Large intestine (tissue), 3 donors: ENCODE results near the gene DHX34. TPM values are rescaled to one million over a fixed set of nuclear protein-coding genes. Genes with fewer than 3 reads are reported as not detected.

ENCODE experiments used
- DNase-seq, 2 donors: peaks; one replicate each; pipeline versions ENCODE4 v3.0.0 to v3.0.0-alpha.2; 2013
- H3K27ac ChIP-seq: one replicate; pipeline ENCODE4 v1.5.1; 2013; ENCODE audit warnings: low read length
- H3K27me3 ChIP-seq: 2 replicates; pipeline ENCODE4 v1.6.1; 2013; ENCODE audit warnings: low read length; ENCODE audit not compliant: control insufficient read depth, insufficient read depth
- H3K36me3 ChIP-seq: 2 replicates; pipeline ENCODE4 v1.6.1; 2013; ENCODE audit warnings: low read length; ENCODE audit not compliant: control insufficient read depth, insufficient read depth
- H3K4me1 ChIP-seq: one replicate; pipeline ENCODE4 v1.6.1; 2013; ENCODE audit warnings: low read length; ENCODE audit not compliant: control insufficient read depth, insufficient read depth
- H3K4me3 ChIP-seq: one replicate; pipeline ENCODE4 v1.5.1; 2013; ENCODE audit warnings: low read length
- H3K9me3 ChIP-seq: one replicate; pipeline ENCODE4 v1.6.1; 2013; ENCODE audit warnings: mild to moderate bottlenecking, low read depth, low read length, moderate library complexity; ENCODE audit not compliant: control insufficient read depth
- WGBS: methylation state at CpG from one replicate; pipeline ENCODE4 v1.1.5; 2013; ENCODE audit warnings: low lambda C conversion rate; ENCODE audit not compliant: insufficient coverage; 5-methylcytosine and 5-hydroxymethylcytosine counted together
- polyA plus RNA-seq: library from polyadenylated mRNA; unstranded; fragments of 120-200 nt; gene quantifications from one replicate; pipeline ENCODE4 v1.2.1, GENCODE V29; 2013

DHX34 gene
- polyA plus RNA-seq, 1 donor, result 13.6 TPM

GRCh38 chr19:47312366-47313006 lies 36.6 kb upstream of the DHX34 start:
- Histone ChIP-seq H3K36me3 (no peaks in the 10 kb centered on the region), H3K9me3 (no peaks in the 10 kb centered on the region), H3K27ac (no peak overlapping the region), H3K4me1 (no peaks in the 10 kb centered on the region), H3K4me3 (no peak overlapping the region), H3K27me3 (peaks cover 2% of the 10 kb centered on the region)
- no CpG with 5 or more reads among the region's 5 CpGs for WGBS
- no peak for DNase-seq

DNA sequence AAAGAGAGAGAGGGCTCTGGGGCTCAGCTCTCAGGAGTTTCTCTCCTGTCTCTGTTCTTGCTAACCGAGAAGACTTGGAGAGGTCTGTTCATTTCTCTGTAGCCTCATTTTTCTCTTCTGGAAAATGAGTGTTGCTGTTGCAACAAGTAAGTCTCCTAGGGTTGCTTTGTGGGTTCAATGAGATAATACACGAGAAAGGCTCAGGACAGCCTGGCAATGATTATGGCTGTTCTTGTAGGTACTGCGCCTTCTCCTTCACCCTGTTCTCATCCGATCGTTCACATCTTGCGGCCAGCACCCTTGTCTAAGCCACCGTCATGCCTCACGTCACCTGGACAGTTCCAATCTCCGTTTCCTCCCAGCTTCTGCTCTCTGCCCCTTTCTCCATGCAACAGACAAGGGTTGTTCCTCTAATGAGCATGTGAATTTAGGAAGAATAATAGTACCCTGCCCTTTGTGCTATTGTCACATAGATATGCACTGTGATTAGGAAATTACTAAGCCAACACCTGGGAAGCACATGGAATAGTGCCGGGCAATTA lies 35.3 kb upstream of the DHX34 start:
- no peaks in the 10 kb centered on the region for H3K9me3 ChIP-seq
- no peaks in the 10 kb centered on the region for H3K36me3 ChIP-seq
- H3K4me1 ChIP-seq, result no peaks in the 10 kb centered on the region
- no peak overlapping the region for H3K27ac ChIP-seq
- 100% methylated on average over 1 of the region's 10 CpGs for WGBS
- no peak overlapping the region for H3K4me3 ChIP-seq
- peaks cover 2% of the 10 kb centered on the region for H3K27me3 ChIP-seq
- DNase-seq, result no peak

DNA sequence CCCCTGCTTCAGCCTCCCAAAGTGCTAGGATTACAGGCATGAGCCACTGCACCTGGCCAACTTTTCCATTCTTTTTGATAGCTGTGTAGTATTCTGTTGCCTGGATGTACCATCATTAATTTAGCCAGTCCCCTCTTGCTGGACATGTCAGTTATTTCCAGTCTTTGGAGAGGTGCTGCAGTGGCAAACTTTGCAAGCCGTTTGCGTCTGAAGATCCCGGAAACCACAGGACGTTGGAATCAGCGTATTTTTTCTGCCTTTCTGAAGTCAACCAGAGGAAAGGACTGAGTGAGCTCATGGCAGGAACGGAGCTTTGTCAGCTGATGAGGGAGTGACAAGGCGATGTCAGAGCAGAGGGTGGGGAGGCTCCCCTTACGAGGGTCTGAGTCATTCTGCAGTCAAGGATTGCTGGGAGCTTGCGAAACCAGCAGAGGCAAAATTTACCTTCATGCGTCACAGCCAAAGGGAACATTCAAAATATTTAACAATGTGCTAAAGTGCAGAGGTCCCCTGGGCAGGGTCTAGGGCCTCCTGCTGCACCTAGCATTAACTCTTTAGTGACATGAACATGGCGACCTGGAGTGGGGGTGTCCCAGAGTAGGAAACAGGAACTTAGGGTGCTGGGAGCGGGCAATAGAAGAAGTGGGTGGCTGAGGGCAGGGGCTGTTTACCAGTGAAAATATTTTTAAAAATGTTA lies 33.8 kb upstream of the DHX34 start:
- Histone ChIP-seq H3K4me3 (no peak overlapping the region), H3K4me1 (no peaks in the 10 kb centered on the region), H3K27ac (no peak overlapping the region), H3K9me3 (peaks cover 3% of the 10 kb centered on the region), H3K36me3 (no peaks in the 10 kb centered on the region), H3K27me3 (no peaks in the 10 kb centered on the region)
- WGBS, result no CpG with 5 or more reads among the region's 12 CpGs
- DNase-seq, result peak in 1 of 2 donors; percentile 34

DNA sequence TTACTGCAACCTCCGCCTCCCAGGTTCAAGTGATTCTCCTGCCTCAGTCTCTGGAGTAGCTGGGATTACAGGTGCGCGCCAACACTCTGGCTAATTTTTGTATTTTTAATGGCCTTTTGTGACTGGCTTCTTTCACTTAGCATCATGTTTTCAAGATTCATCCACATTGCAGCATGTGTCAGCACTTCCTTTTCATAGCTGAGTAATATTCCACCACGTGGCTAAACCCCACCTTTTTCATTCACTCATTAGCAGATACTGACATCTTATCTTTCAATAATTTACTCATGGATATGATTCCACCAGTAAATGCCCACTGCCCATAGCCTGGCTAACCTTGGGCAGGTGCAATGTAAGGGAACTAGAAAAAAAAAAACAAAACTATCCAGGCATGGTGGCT lies 32.6 kb upstream of the DHX34 start:
- WGBS, result 100% methylated on average over 1 of the region's 4 CpGs
- no peaks in the 10 kb centered on the region for H3K4me1 ChIP-seq
- no peaks in the 10 kb centered on the region for H3K27me3 ChIP-seq
- H3K4me3 ChIP-seq, result no peak overlapping the region
- H3K9me3 ChIP-seq, result peaks cover 4% of the 10 kb centered on the region
- no peaks in the 10 kb centered on the region for H3K36me3 ChIP-seq
- no peak for DNase-seq
- H3K27ac ChIP-seq, result no peak overlapping the region

- no peak overlapping the region for H3K4me3 ChIP-seq
- DNase-seq, result no peak
- WGBS, result no CpG with 5 or more reads among the region's 46 CpGs
- H3K27ac ChIP-seq, result no peak overlapping the region
- H3K4me1 ChIP-seq, result no peaks in the 10 kb centered on the region
- peaks cover 4% of the 10 kb centered on the region for H3K27me3 ChIP-seq
- H3K9me3 ChIP-seq, result peaks cover 4% of the 10 kb centered on the region
- no peaks in the 10 kb centered on the region for H3K36me3 ChIP-seq
Measured at GRCh38 chr19:47319923-47320871, 28.9 kb upstream of the DHX34 start.

DNA sequence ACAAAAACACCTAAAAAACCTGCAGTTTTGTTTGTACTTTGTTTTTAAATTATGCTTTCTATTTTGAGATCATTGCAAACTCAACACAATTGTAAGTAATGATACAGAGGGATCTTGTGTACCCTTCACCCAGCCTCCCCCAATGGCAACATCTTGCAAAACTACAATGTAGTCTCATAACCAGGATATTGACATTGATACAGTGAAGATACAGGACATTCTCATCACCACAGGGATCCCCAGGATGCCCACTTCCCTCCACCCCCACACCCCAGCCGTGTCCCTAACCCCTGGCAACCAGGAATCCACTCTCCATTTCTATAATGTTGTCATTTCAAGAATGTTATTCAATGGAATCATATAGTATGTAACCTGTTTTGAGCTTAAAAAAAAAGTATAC lies 27.5 kb upstream of the DHX34 start:
- no peak for DNase-seq
- H3K27ac ChIP-seq, result no peak overlapping the region
- WGBS, result no CpG with 5 or more reads among the region's 1 CpG
- H3K36me3 ChIP-seq, result no peaks in the 10 kb centered on the region
- H3K4me1 ChIP-seq, result no peaks in the 10 kb centered on the region
- H3K9me3 ChIP-seq, result peaks cover 4% of the 10 kb centered on the region
- no peak overlapping the region for H3K4me3 ChIP-seq
- H3K27me3 ChIP-seq, result peaks cover 4% of the 10 kb centered on the region

DNA sequence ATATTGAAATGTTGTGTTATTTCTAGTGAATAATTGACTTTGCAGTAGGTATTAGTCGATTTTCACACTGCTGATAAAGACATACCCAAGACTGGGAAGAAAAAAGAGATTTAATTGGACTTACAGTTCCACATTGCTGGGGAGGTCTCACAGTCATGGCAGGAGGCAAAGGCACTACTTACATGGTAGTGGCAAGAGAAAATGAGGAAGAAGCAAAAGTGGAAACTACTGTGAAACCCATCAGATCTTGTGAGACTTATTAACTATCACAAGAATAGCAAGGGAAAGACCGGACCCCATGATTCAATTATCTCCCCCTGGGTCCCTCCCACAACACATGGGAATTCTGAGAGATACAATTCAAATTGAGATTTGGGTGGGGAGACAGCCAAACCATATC lies 27.1 kb upstream of the DHX34 start:
- Histone ChIP-seq H3K36me3 (no peaks in the 10 kb centered on the region), H3K4me3 (no peak overlapping the region), H3K4me1 (no peaks in the 10 kb centered on the region), H3K9me3 (peaks cover 4% of the 10 kb centered on the region), H3K27ac (no peak overlapping the region), H3K27me3 (peaks cover 4% of the 10 kb centered on the region)
- no CpG with 5 or more reads among the region's 2 CpGs for WGBS
- no peak for DNase-seq

GRCh38 chr19:47323409-47323808 lies 25.7 kb upstream of the DHX34 start:
- no CpG with 5 or more reads among the region's 8 CpGs for WGBS
- H3K36me3 ChIP-seq, result no peaks in the 10 kb centered on the region
- peak overlapping the region; percentile 0 for H3K4me3 ChIP-seq

GRCh38 chr19:47323872-47324271 lies 25.2 kb upstream of the DHX34 start:
- H3K27ac ChIP-seq, result peak overlapping the region; percentile 23
- H3K4me3 ChIP-seq, result peak overlapping the region; percentile 0
- 92% methylated on average over 2 of the region's 12 CpGs for WGBS

More at GRCh38 chr19:47323409-47323808, 25.7 kb upstream of the DHX34 start:
- peaks cover 4% of the 10 kb centered on the region for H3K27me3 ChIP-seq
- H3K9me3 ChIP-seq, result peaks cover 4% of the 10 kb centered on the region
- no peaks in the 10 kb centered on the region for H3K4me1 ChIP-seq
- no peak overlapping the region for H3K27ac ChIP-seq
- no peak for DNase-seq

GRCh38 chr19:47324502-47324901 lies 24.6 kb upstream of the DHX34 start:
- Histone ChIP-seq H3K4me3 (no peak overlapping the region), H3K36me3 (no peaks in the 10 kb centered on the region), H3K4me1 (no peaks in the 10 kb centered on the region), H3K27me3 (peaks cover 4% of the 10 kb centered on the region), H3K9me3 (peaks cover 4% of the 10 kb centered on the region), H3K27ac (peak overlapping the region; percentile 23)
- no peak for DNase-seq
- no CpG with 5 or more reads among the region's 9 CpGs for WGBS

More at GRCh38 chr19:47323872-47324271, 25.2 kb upstream of the DHX34 start:
- no peaks in the 10 kb centered on the region for H3K36me3 ChIP-seq
- peaks cover 4% of the 10 kb centered on the region for H3K27me3 ChIP-seq
- peaks cover 4% of the 10 kb centered on the region for H3K9me3 ChIP-seq
- no peak for DNase-seq
- no peaks in the 10 kb centered on the region for H3K4me1 ChIP-seq
